ENCODE measurements around the gene BHLHE41.

The BHLHE41 gene

DNA sequence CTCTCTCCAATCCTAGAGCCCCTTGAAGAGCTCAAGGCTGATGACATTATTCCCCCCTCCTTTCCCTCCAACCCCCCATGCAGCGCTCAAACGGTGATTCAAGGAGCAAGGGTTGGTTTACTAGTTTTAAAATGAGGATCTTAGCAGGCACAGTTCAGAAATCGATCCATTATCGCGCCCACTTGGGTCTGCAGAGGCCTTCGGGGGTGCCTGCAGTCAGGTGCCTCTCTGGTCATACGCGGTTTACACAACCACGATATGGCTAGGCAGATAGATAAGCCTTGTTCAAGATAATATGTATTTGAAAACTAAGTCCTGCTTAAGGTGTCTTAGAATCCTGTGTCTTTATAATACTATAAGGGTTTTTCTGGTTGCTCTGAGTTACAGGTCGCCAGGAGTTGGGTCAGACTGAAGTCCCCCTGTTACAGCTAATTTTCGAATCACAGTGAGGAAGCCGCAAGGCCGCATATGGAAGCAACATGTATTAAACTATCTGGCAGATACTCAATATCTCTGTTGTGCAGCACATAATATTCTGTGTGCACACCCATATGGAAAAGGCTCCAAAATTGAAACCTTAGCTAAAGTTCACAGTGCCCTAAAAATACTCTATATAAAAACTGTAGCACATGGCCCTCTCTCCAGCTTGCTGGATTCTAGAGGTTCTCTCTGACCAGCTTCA lies 10.0 kb downstream of the BHLHE41 start:
- Histone ChIP-seq H2AFZ (ENCODE audit: low read depth, low read length) (peak overlapping the region; percentile 72), H3K4me3 (ENCODE audit: low read depth in 1 of 2, low read length in 2 of 2) (peak overlapping the region in 1 of 2 experiments; percentile 56; a peak in 2 of 4 replicates), H3K9ac (ENCODE audit: low read depth, low read length) (peak overlapping the region; percentile 49), H3K36me3 (ENCODE audit: insufficient read depth, low read length) (no peaks in the 10 kb centered on the region), H3K27me3 (ENCODE audit: insufficient read depth, low read length, poor library complexity) (peaks cover 50% of the 10 kb centered on the region), H3K9me3 (ENCODE audit: insufficient read depth, low read length, severe bottlenecking) (no peaks in the 10 kb centered on the region), H3K4me2 (ENCODE audit: insufficient read depth, low read length) (peak overlapping the region; percentile 78), H3K4me1 (ENCODE audit: insufficient read depth, low read length) (peaks cover 21% of the 10 kb centered on the region), H3K27ac (ENCODE audit: low read length) (no peak overlapping the region), H4K20me1 (ENCODE audit: insufficient read depth, low read length) (no peaks in the 10 kb centered on the region), H3K79me2 (ENCODE audit: insufficient read depth, low read length) (no peaks in the 10 kb centered on the region)
- DNase-seq, result no peak
- TF ChIP-seq, protein P1, sequence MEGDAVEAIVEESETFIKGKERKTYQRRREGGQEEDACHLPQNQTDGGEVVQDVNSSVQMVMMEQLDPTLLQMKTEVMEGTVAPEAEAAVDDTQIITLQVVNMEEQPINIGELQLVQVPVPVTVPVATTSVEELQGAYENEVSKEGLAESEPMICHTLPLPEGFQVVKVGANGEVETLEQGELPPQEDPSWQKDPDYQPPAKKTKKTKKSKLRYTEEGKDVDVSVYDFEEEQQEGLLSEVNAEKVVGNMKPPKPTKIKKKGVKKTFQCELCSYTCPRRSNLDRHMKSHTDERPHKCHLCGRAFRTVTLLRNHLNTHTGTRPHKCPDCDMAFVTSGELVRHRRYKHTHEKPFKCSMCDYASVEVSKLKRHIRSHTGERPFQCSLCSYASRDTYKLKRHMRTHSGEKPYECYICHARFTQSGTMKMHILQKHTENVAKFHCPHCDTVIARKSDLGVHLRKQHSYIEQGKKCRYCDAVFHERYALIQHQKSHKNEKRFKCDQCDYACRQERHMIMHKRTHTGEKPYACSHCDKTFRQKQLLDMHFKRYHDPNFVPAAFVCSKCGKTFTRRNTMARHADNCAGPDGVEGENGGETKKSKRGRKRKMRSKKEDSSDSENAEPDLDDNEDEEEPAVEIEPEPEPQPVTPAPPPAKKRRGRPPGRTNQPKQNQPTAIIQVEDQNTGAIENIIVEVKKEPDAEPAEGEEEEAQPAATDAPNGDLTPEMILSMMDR (IDR thresholded peaks at IDR 0.05; ENCODE audit: borderline replicate concordance, extremely low read depth, low read length, poor library complexity, severe bottlenecking), result no peak
- ATAC-seq (ENCODE audit: insufficient read depth, low read depth), result no peak

DNA sequence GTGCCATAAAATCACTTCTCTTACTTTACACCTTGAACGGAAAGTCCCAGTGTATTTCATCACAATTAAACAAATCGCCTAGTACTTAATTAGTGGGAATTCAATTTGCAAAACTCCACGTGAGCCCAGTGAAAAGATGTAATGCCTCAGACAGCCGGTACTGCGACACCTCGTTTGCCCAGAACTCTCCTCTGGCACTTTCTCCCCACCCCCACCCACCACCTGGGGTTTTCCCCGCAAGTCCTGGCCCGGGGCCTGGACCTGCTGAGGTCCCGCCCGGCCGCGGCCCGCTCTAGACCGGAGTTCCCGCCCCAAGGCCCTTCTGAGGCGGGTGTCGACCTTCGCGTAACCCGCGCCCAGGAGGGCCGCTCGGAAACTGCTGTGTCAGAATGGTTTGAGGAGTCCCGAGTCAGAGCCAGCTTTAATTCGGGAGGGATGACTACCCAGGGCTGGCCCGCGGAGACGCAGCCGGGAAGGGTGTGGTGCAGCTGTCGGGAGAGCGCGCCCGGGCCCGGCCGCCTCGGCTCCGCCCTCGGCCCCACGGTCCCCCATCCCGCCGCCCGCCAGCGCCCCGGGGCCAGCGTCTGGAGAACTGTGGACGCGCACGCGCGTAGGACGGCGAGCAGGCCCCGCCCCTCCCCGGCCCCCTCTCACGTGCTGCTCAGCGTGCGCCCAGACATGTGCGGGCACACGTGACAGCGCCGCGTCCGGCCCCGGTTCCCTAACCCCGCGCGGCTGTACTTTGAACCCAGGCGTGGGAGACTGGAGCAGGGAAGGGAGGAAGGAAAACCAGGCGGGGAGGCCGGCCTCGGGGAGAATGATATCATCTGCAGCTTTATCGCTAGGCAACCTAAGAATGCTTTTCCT lies 10.8 kb downstream of the BHLHE41 start:
- DNase-seq, result peak; percentile 86

DNA sequence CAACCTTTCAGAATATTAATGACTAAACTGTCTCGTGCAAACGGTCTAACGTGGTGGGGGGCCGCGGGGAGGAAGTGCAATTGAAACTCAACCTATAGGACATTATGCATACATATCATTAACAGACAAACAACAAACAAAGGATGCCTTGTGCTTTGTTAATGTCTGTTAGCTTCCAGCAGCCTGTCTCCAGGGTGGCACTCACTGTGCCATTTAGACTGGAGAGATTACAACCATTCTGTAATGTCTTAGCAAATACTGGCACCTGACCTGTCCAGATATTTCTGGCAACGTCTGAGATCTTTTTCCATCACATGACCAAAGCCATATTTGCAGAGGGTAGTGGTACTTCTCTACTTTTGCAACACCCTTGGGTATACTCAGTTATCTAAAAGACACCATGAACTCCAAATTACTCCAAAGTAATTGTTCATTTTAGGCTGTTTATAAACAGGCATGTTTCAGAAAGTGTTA lies 11.6 kb downstream of the BHLHE41 start:
- H3K4me1 ChIP-seq (ENCODE audit: insufficient read depth, low read length), result peaks cover 21% of the 10 kb centered on the region
- no peak overlapping the region for H3K27ac ChIP-seq (ENCODE audit: low read length)
- no peaks in the 10 kb centered on the region for H3K79me2 ChIP-seq (ENCODE audit: insufficient read depth, low read length)
- no peaks in the 10 kb centered on the region for H4K20me1 ChIP-seq (ENCODE audit: insufficient read depth, low read length)
- no peak overlapping the region for H2AFZ ChIP-seq (ENCODE audit: low read depth, low read length)
- TF ChIP-seq, protein P1 (IDR thresholded peaks at IDR 0.05; ENCODE audit: borderline replicate concordance, extremely low read depth, low read length, poor library complexity, severe bottlenecking), result no peak
- TF ChIP-seq EZH2 (IDR thresholded peaks at IDR 0.05; ENCODE audit: borderline replicate concordance, low read depth, low read length, severe bottlenecking), result no peak
- H3K9ac ChIP-seq (ENCODE audit: low read depth, low read length), result peak overlapping the region; percentile 49; the same call in 1 of the 2 replicates
- H3K4me2 ChIP-seq (ENCODE audit: insufficient read depth, low read length), result peak overlapping the region; percentile 78
- H3K9me3 ChIP-seq (ENCODE audit: insufficient read depth, low read length, severe bottlenecking), result no peaks in the 10 kb centered on the region
- peaks cover 46% of the 10 kb centered on the region for H3K27me3 ChIP-seq (ENCODE audit: insufficient read depth, low read length, poor library complexity)
- no peak for ATAC-seq (ENCODE audit: insufficient read depth, low read depth)
- peak overlapping the region in 1 of 2 experiments; percentile 56; a peak in 2 of 4 replicates for H3K4me3 ChIP-seq (ENCODE audit: low read depth in 1 of 2, low read length in 2 of 2)
- no peak for DNase-seq
- no peaks in the 10 kb centered on the region for H3K36me3 ChIP-seq (ENCODE audit: insufficient read depth, low read length)

More for the DNA sequence above, 10.8 kb downstream of the BHLHE41 start:
- peak; percentile 92 for ATAC-seq (ENCODE audit: insufficient read depth, low read depth)
- peaks cover 21% of the 10 kb centered on the region for H3K4me1 ChIP-seq (ENCODE audit: insufficient read depth, low read length)
- H3K27me3 ChIP-seq (ENCODE audit: insufficient read depth, low read length, poor library complexity), result peaks cover 47% of the 10 kb centered on the region
- H3K79me2 ChIP-seq (ENCODE audit: insufficient read depth, low read length), result no peaks in the 10 kb centered on the region
- no peaks in the 10 kb centered on the region for H4K20me1 ChIP-seq (ENCODE audit: insufficient read depth, low read length)
- peak overlapping the region; percentile 49 for H3K9ac ChIP-seq (ENCODE audit: low read depth, low read length)
- H3K36me3 ChIP-seq (ENCODE audit: insufficient read depth, low read length), result no peaks in the 10 kb centered on the region
- H3K27ac ChIP-seq (ENCODE audit: low read length), result no peak overlapping the region; the same call in 1 of the 2 replicates
- H3K4me3 ChIP-seq (ENCODE audit: low read depth in 1 of 2, low read length in 2 of 2), result peak overlapping the region; percentile 15 to 56; a peak in 3 of 4 replicates
- no peak for TF ChIP-seq EZH2 (IDR thresholded peaks at IDR 0.05; ENCODE audit: borderline replicate concordance, low read depth, low read length, severe bottlenecking)
- TF ChIP-seq, protein P1 (IDR thresholded peaks at IDR 0.05; ENCODE audit: borderline replicate concordance, extremely low read depth, low read length, poor library complexity, severe bottlenecking), result peak; percentile 22
- H3K4me2 ChIP-seq (ENCODE audit: insufficient read depth, low read length), result peak overlapping the region; percentile 78
- peak overlapping the region; percentile 72 for H2AFZ ChIP-seq (ENCODE audit: low read depth, low read length)
- H3K9me3 ChIP-seq (ENCODE audit: insufficient read depth, low read length, severe bottlenecking), result no peaks in the 10 kb centered on the region
